ENCODE data around the gene TSC22D2. TPM values are rescaled to one million over a fixed set of nuclear protein-coding genes. Genes with fewer than 3 reads are reported as not detected.
A peak's percentile ranks its signal among the peaks of the same experiment; 100 is the strongest.

TSC22D2 gene
- total and polyA plus RNA-seq, 2 donors from 2014 or later = 13.4 to 25.3 TPM

- no peak for TF ChIP-seq CTCF (IDR thresholded peaks at IDR 0.05; ENCODE audit: borderline replicate concordance, extremely low read depth, insufficient read depth)
- intact Hi-C loops (cut with DNase I) = no loop called here
- Histone ChIP-seq H3K27me3 (ENCODE audit: control insufficient read depth, insufficient read depth, low read length) (no peaks in the 10 kb centered on the region), H3K4me1 (ENCODE audit: control insufficient read depth in 2 of 3, insufficient read depth in 2 of 3, low read depth in 1 of 3, low read length in 3 of 3) (peaks cover 0 to 5% (median 3%) of the 10 kb centered on the region in 3 donors), H3K36me3 (ENCODE audit: control insufficient read depth in 2 of 3, insufficient read depth in 3 of 3, low read length in 3 of 3) (no peaks in the 10 kb centered on the region), H3K27ac (ENCODE audit: low read depth in 2 of 2, low read length in 2 of 2) (no peak overlapping the region), H3K9ac (ENCODE audit: low read length in 3 of 3) (no peak overlapping the region), H3K4me3 (ENCODE audit: low read length in 3 of 3) (no peak overlapping the region), H3K9me3 (ENCODE audit: control insufficient read depth in 2 of 3, insufficient read depth in 1 of 3, low read length in 3 of 3) (no peaks in the 10 kb centered on the region)
- FAIRE-seq (no peak), DNase-seq (no peak)
These were observed 34.7 kb upstream of the TSC22D2 start for GRCh38 chr3:150373234-150373875.

GRCh38 chr3:150374975-150375374, 33.1 kb upstream of the TSC22D2 start:
- peaks cover 0 to 5% (median 3%) of the 10 kb centered on the region in 3 donors for H3K4me1 ChIP-seq (ENCODE audit: control insufficient read depth in 2 of 3, insufficient read depth in 2 of 3, low read depth in 1 of 3, low read length in 3 of 3)
- no peaks in the 10 kb centered on the region for H3K9me3 ChIP-seq (ENCODE audit: control insufficient read depth in 2 of 3, insufficient read depth in 1 of 3, low read length in 3 of 3)
- H3K4me3 ChIP-seq (ENCODE audit: low read length in 3 of 3) = no peak overlapping the region

GRCh38 chr3:150376001-150376848, 31.9 kb upstream of the TSC22D2 start:
- no peaks in the 10 kb centered on the region for H3K36me3 ChIP-seq (ENCODE audit: control insufficient read depth in 2 of 3, insufficient read depth in 3 of 3, low read length in 3 of 3)
- H3K9ac ChIP-seq (ENCODE audit: low read length in 3 of 3) = no peak overlapping the region
- FAIRE-seq (no peak), DNase-seq (peak in 1 of 5 donors; percentile 64)
- no peak for TF ChIP-seq CTCF (IDR thresholded peaks at IDR 0.05; ENCODE audit: borderline replicate concordance, extremely low read depth, insufficient read depth)
- intact Hi-C loops (cut with DNase I) = no loop called here
- H3K9me3 ChIP-seq (ENCODE audit: control insufficient read depth in 2 of 3, insufficient read depth in 1 of 3, low read length in 3 of 3) = no peaks in the 10 kb centered on the region
- no peak overlapping the region for H3K4me3 ChIP-seq (ENCODE audit: low read length in 3 of 3)
- no peaks in the 10 kb centered on the region for H3K27me3 ChIP-seq (ENCODE audit: control insufficient read depth, insufficient read depth, low read length)
- H3K27ac ChIP-seq (ENCODE audit: low read depth in 2 of 2, low read length in 2 of 2) = peak overlapping the region; percentile 61
- peaks cover 0 to 3% (median 0%) of the 10 kb centered on the region in 3 donors for H3K4me1 ChIP-seq (ENCODE audit: control insufficient read depth in 2 of 3, insufficient read depth in 2 of 3, low read depth in 1 of 3, low read length in 3 of 3)

More at GRCh38 chr3:150374975-150375374, 33.1 kb upstream of the TSC22D2 start:
- TF ChIP-seq CTCF (IDR thresholded peaks at IDR 0.05; ENCODE audit: borderline replicate concordance, extremely low read depth, insufficient read depth) = no peak
- no peak overlapping the region for H3K27ac ChIP-seq (ENCODE audit: low read depth in 2 of 2, low read length in 2 of 2)
- DNase-seq (no peak), FAIRE-seq (no peak)
- intact Hi-C loops (cut with DNase I) = no loop called here
- no peaks in the 10 kb centered on the region for H3K36me3 ChIP-seq (ENCODE audit: control insufficient read depth in 2 of 3, insufficient read depth in 3 of 3, low read length in 3 of 3)
- no peaks in the 10 kb centered on the region for H3K27me3 ChIP-seq (ENCODE audit: control insufficient read depth, insufficient read depth, low read length)
- H3K9ac ChIP-seq (ENCODE audit: low read length in 3 of 3) = no peak overlapping the region
